GM18511 (cell line): ENCODE data around the gene AQP3.
"Not testable (repeated sequence)": the region's sequence is repeated elsewhere in the genome, so short reads cannot be mapped to it uniquely, and the experiment has no call there.

Experiments used
- ATAC-seq: cut with Tn5 transposase; IDR thresholded peaks from one replicate; pipeline ENCODE4 v1.9.1; 2021; ENCODE audit warnings: mild to moderate bottlenecking, moderate library complexity; ENCODE audit not compliant: unreplicated experiment

The AQP3 gene

DNA sequence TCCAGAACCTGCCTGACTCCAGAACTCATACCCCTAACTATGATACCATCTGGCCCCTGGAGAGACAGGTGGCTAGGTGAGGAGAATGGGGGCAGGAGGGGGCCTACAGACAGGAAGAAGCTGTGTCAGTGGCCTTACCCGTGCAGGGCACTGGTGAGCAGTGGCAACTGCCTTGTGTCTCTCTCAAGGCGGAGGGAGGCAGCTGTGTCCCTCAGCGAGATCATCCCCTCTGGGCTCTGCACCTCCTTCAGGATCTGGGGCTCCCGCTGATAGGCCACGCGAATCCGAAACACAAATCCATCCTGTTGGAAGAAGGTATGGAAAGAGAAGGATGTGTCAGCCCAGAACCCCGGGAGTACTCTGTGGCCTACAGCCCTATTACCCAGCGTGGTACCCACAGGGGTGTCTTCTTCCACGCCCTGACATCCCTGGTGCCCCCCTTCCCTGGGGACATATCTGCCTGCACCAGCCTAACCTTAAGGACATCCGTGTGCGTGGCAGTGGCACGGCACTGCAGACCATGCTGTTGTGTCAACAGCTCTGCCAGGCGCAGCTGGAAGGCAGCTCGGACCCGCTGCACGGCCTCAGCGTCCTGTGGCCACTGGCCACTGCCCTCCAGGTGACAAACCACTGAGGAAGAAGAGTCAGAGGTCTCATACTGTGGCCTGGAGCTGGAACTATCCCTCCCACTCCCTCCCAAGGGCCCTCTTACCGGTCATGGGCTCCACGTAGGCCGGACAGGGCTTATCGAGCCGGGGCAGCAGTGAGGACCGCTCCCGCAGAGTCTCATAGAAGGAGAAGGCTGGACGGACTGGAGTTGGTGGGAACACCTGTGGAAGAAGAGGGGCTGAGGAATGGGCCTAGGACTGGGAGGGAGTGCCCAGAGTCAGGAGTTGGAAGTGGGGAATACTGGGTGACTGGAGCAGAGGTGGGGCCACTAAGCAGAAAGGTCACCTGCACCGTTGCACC is 18.5 kb upstream of the AQP3 start:
- no peak for ATAC-seq

DNA sequence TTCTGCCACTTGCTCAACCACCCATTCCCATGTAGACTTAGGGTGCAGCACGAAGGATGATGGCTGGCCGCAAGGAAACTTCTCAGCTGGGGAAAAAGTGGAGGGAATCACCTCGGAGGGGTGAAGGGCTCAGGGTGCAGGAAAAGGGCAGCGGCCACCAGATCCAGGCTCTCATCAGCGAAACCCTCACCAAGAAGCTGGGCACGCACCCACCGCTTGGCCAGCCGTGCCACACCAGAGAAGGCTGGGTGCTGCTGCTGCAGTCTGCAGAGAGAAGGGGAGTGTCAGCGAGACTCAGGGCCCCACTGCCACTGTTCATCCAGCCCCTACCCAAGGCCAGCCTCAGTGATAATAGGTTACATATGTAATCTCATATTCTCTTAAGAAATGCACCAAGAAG is 17.7 kb upstream of the AQP3 start:
- no peak for ATAC-seq

- no peak for ATAC-seq
Observed at GRCh38 chr9:33464045-33464636, 16.7 kb upstream of the AQP3 start.

- no peak for ATAC-seq
Observed at GRCh38 chr9:33463151-33463550, 15.8 kb upstream of the AQP3 start.

GRCh38 chr9:33461492-33461891 is 14.1 kb upstream of the AQP3 start:
- ATAC-seq = no peak

DNA sequence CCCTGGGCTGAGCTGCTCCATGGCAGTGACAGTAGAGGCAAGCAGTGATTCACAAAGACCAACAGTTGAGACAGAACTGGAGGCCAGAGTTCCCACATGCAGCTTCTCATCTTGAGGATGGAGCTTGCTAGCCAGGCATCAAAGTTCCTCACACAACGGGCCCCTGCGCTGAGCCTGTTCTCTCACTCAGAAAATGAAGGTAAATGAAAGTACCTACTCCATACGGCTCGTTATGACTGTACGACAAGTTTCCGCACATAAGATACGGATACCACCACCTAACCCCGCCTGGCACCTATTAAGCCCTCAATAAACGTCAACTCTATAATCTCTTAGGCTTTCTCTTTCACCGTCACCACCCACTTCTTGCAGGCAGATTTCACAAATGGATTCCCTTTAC is 13.5 kb upstream of the AQP3 start:
- no peak for ATAC-seq

- ATAC-seq = no peak
Observed at GRCh38 chr9:33459115-33459514, 11.7 kb upstream of the AQP3 start.

DNA sequence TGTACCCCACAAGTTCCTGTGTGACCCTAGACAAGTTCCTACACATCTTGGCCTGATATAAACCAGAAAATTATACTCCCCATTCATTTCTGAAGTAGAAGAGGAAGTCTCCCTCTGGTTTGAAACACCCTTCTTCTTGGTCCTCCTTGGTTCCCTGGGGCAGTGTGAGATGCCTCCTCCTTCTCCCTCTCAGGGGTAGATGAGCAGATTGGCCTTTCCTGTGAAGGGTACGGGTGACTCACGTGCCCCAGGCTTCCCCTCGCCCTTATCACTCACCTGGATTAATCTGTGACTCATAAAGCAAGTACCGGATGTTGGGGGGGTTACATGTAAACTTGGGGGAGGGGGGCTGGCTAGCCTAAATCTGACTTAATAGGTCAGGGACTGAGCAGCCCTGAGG is 11.1 kb upstream of the AQP3 start:
- ATAC-seq = peak; percentile 77

DNA sequence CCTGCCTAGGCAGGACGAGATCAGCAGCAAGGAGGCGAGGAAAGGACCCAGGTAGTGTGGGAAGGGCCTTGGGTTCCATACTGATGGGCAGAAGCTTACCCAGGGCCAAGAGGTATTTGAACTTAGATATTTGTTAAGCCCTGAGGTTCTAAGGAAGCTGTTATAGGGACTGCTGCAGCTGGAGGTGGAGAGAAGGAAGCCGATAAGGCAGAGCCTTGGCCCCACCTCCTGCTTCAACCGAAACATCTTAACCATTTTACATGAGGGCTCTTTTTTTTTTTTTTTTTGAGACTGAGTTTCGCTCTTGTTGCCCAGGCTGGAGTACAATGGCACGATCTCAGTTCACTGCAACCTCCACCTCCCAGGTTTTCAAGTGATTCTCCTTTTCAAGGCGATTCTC is 8.6 kb upstream of the AQP3 start:
- no peak for ATAC-seq

DNA sequence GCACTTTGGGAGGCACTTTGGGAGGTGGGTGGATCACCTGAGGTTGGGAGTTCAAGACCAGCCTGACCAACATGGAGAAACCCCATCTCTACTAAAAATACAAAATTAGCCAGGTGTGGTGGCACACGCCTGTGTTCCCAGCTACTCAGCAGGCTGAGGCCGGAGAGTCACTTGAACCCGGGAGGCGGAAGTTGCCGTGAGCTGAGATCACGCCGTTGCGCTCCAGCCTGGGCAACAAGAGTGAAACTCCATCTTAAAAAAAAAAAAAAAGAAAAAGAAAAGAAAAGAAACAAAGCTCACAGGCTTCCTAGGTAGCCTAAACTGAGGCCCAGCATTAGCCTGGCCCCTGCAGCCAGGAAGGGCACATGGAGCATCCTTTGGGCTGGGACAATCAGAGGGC is 8.1 kb upstream of the AQP3 start:
- not testable (repeated sequence) for ATAC-seq

DNA sequence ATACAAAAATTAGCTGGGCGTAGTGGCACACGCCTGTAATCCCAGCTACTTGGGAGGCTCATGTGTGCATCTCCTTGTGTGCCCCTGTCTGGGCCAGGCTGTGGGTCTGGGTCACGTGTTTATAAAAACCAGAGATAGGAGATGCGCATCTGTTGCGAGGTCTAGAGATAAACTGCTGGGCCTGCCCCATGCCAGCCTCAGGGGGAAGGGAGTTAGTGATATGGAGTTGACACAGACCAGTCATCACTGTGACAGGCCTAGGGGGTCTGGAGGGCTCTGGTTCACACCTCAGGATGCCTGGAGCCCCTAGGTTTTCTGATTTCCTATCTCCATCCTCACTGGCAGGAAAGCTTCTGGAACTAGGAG is 7.3 kb upstream of the AQP3 start:
- ATAC-seq = not testable (repeated sequence)

- ATAC-seq = no peak
Observed at GRCh38 chr9:33453999-33454660, 6.7 kb upstream of the AQP3 start.

DNA sequence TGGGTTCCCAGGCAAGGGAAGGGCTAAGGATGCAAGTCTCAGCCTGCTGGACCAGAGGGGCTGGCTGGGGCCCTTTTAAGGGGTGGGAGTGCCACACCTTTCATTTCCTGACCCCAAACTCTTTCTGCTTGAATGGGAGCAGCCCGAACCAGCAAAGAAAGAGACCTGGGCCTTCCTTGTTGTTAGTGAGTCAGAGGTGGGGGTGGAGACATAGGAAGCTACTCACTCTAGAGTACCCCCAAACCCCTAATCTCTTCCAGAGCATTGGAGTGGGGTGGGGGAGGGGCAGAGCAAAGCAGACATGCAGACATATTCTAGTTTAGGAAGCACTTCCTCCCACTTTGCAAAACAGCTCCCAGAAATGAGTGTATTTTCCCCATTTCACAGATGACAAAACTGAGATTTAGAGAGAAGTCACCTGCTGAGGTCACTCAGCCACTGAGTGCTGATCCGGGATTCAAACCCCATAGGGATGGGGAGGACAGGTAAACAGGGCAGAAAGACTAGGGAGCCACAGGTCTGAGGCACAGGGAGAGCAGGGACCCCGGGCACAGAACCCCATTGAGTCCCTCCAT is 6.0 kb upstream of the AQP3 start:
- no peak for ATAC-seq

DNA sequence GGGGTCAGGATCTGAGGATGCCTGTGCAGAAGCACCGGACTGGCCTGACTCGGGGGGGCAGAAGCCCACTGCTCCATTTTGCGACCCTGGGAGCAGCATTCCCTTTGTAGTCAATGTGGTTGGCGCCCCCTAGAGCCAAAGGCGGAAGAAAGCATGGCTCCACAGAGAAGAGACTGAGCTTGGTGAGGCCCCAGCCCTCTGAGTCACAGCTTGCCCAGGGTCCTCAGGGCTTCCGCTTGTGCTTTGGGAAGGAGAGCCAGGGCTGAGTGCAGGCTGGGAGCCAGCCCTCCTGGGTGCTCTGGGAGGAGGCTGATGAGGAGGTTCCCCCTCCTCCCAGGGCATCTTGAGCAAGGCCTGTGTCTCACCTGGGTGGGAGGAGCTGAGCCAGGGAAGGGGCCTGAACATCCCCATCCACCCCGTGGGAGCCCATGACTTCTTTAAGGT is 5.5 kb upstream of the AQP3 start:
- peak; percentile 58 for ATAC-seq

- ATAC-seq = no peak
Observed at GRCh38 chr9:33450621-33451146, 3.3 kb upstream of the AQP3 start.

GRCh38 chr9:33449715-33450114 is 2.3 kb upstream of the AQP3 start:
- ATAC-seq = no peak

DNA sequence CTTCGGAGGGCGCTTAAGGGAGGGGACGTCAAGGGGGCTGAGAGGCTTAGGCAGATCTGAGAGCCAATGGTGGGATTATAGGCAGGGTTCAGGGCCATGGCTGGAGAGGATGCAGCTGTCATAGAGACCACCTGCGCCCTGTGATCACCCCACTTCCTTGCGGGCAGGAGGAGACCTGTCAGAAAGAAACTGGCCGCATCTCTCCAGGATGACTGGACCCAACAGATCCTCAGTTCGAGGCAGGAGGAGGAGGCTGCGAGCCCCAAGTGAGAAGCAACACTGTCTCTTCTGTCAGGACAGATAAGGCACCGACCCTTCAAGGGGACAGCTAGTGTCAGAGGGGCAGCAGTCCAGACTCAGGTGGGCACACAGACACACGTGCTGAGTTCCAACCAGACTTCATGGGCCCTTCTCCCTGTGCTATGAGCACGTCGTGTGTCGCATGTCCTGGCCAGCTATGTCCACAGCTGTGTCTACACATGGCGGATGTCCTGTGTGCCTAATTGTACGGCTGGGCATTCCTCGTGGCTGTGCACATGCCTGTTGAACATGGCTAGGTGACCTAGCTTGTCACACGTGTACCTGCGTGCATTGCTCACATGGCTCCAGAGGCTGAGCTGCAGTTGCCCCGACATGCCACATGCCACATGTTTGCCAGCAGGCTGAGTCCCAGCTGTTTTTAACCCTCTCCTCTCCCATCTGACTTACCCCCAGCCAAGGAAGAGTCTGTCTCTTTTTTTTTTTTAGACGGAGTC is 583 bp upstream of the AQP3 start:
- ATAC-seq = no peak

- peak; percentile 86 for ATAC-seq
Observed at GRCh38 chr9:33446240-33446945, 1.0 kb downstream of the AQP3 start.

DNA sequence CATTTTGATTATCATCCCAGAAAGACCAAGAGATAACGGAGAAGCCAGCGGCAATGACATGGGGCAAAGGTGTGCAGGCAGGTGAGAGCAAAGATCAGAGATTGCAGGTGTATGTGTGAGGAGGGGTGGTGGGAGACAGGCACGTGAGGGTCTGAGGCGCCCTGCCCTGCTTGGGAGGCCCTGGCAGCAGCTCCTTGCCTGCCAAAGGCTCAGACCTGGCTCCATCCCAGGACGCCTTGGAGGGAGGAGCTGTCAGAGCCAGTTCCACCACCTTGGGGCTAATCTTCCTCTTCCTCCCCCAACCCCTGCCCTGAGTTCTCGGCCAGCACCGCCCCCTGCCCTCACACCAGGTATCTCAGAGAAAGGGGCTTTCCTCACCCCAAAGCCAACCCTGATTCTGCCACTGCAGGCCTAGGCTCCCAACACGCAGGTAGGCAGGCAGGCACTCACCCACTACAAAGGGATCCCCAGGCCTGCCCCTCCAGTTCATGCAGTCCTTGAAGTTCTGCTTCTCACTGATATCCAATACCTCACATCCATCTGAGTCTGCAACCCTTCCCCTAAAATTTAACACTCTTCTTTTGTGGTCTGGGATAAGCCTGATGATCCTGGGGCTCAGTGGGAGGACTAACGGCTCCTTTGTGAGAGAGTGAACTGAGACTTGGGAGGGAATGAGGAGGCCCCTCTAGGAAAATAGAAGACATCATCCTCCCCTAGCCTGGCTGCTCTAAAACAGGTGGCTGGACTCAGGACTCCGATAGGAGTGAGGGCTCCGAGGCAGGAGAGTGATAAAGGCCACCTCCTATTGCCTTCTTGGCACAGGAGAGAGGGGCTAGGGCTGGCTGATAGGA is 1.8 kb downstream of the AQP3 start:
- peak; percentile 1 for ATAC-seq
